ENCODE data around the gene FTH1. TPM values are rescaled to one million over a fixed set of nuclear protein-coding genes. Genes with fewer than 3 reads are reported as not detected.

FTH1 gene
- total RNA-seq, 1 donor from 2014 or later: 1,419 TPM

GRCh38 chr11:61985869-61986268 lies 18.4 kb upstream of the FTH1 start:
- Mint-ChIP-seq H3K9me3 (peaks cover 43% of the 10 kb centered on the region), H3K4me3 (no peak overlapping the region), H3K4me1 (peaks cover 19% of the 10 kb centered on the region), H3K36me3 (peaks cover 16% of the 10 kb centered on the region), H3K27me3 (ENCODE audit: low read depth) (no peaks in the 10 kb centered on the region), H3K27ac (peak overlapping the region; percentile 24)
- no peak for DNase-seq (ENCODE audit: low spot score in 2 of 2, unreplicated experiment in 2 of 2)
- TF ChIP-seq CTCF (IDR thresholded peaks at IDR 0.05; ENCODE audit: unreplicated experiment): no peak

- no peak for TF ChIP-seq CTCF (IDR thresholded peaks at IDR 0.05; ENCODE audit: unreplicated experiment)
- H3K36me3 Mint-ChIP-seq: peaks cover 16% of the 10 kb centered on the region
- H3K4me1 Mint-ChIP-seq: peaks cover 32% of the 10 kb centered on the region
- H3K27ac Mint-ChIP-seq: no peak overlapping the region
- peaks cover 19% of the 10 kb centered on the region for H3K9me3 Mint-ChIP-seq
- no peaks in the 10 kb centered on the region for H3K27me3 Mint-ChIP-seq (ENCODE audit: low read depth)
- no peak overlapping the region for H3K4me3 Mint-ChIP-seq
- DNase-seq (ENCODE audit: low spot score in 2 of 2, unreplicated experiment in 2 of 2): peak in 1 of 2 experiments; percentile 16
Measured at GRCh38 chr11:61983419-61983818, 16.0 kb upstream of the FTH1 start.

- Mint-ChIP-seq H3K27ac (peak overlapping the region; percentile 77), H3K4me3 (no peak overlapping the region), H3K4me1 (peaks cover 41% of the 10 kb centered on the region), H3K36me3 (peaks cover under 1% of the 10 kb centered on the region), H3K27me3 (ENCODE audit: low read depth) (no peaks in the 10 kb centered on the region), H3K9me3 (peaks cover under 1% of the 10 kb centered on the region)
- DNase-seq (ENCODE audit: low spot score in 2 of 2, unreplicated experiment in 2 of 2): peak in 1 of 2 experiments; percentile 36
- TF ChIP-seq CTCF (IDR thresholded peaks at IDR 0.05; ENCODE audit: unreplicated experiment): no peak
Measured at GRCh38 chr11:61980783-61981541, 13.5 kb upstream of the FTH1 start.

- no peaks in the 10 kb centered on the region for H3K27me3 Mint-ChIP-seq (ENCODE audit: low read depth)
- H3K9me3 Mint-ChIP-seq: no peaks in the 10 kb centered on the region
- no peak for TF ChIP-seq CTCF (IDR thresholded peaks at IDR 0.05; ENCODE audit: unreplicated experiment)
- H3K4me3 Mint-ChIP-seq: no peak overlapping the region
- H3K4me1 Mint-ChIP-seq: peaks cover 49% of the 10 kb centered on the region
- peak in 1 of 2 experiments; percentile 22 for DNase-seq (ENCODE audit: low spot score in 2 of 2, unreplicated experiment in 2 of 2)
- H3K27ac Mint-ChIP-seq: peak overlapping the region; percentile 12
- no peaks in the 10 kb centered on the region for H3K36me3 Mint-ChIP-seq
Measured at GRCh38 chr11:61978703-61979661, 11.5 kb upstream of the FTH1 start.

GRCh38 chr11:61976813-61977475 lies 9.5 kb upstream of the FTH1 start:
- no peaks in the 10 kb centered on the region for H3K36me3 Mint-ChIP-seq
- H3K9me3 Mint-ChIP-seq: no peaks in the 10 kb centered on the region
- no peak for TF ChIP-seq CTCF (IDR thresholded peaks at IDR 0.05; ENCODE audit: unreplicated experiment)
- H3K27ac Mint-ChIP-seq: peak overlapping the region; percentile 66
- H3K27me3 Mint-ChIP-seq (ENCODE audit: low read depth): no peaks in the 10 kb centered on the region
- H3K4me1 Mint-ChIP-seq: peaks cover 64% of the 10 kb centered on the region
- no peak overlapping the region for H3K4me3 Mint-ChIP-seq
- DNase-seq (ENCODE audit: low spot score in 2 of 2, unreplicated experiment in 2 of 2): peak in 1 of 2 experiments; percentile 30
